Measurements from ENCODE around the gene PLPPR2. TPM values are rescaled to one million over a fixed set of nuclear protein-coding genes. Genes with fewer than 3 reads are reported as not detected.
"Not testable (repeated sequence)": the region's sequence is repeated elsewhere in the genome, so short reads cannot be mapped to it uniquely, and the experiment has no call there.

The PLPPR2 gene, protein sequence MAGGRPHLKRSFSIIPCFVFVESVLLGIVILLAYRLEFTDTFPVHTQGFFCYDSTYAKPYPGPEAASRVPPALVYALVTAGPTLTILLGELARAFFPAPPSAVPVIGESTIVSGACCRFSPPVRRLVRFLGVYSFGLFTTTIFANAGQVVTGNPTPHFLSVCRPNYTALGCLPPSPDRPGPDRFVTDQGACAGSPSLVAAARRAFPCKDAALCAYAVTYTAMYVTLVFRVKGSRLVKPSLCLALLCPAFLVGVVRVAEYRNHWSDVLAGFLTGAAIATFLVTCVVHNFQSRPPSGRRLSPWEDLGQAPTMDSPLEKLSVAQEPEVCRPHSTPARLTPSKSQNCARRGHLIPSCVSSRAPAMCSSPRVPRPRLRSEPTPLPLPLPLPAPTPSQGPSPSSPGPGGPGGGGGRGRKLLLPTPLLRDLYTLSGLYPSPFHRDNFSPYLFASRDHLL
- 10 to 100 TPM; 12.3 to 42.5 (median 31.5) TPM for total RNA-seq
- 10 to 100 TPM; 11.6 to 23.2 TPM for polyA plus RNA-seq
- long read RNA-seq, donor 1, partial matches to known transcripts = 29 of 39 reads
- long read RNA-seq, donor 1, other reads (novel, unspliced or antisense) = 7 of 39 reads
- long read RNA-seq, donor 2, partial matches to known transcripts = 0 of 3 reads
- long read RNA-seq, donor 2, other reads (novel, unspliced or antisense) = 0 of 3 reads
- long read RNA-seq, donor 3, transcript PLPPR2-201 (10 exons, 2,727 nt) = major isoform, 7 of 42 reads
- long read RNA-seq, donor 3, partial matches to known transcripts = 26 of 42 reads
- long read RNA-seq, donor 3, other reads (novel, unspliced or antisense) = 8 of 42 reads

DNA sequence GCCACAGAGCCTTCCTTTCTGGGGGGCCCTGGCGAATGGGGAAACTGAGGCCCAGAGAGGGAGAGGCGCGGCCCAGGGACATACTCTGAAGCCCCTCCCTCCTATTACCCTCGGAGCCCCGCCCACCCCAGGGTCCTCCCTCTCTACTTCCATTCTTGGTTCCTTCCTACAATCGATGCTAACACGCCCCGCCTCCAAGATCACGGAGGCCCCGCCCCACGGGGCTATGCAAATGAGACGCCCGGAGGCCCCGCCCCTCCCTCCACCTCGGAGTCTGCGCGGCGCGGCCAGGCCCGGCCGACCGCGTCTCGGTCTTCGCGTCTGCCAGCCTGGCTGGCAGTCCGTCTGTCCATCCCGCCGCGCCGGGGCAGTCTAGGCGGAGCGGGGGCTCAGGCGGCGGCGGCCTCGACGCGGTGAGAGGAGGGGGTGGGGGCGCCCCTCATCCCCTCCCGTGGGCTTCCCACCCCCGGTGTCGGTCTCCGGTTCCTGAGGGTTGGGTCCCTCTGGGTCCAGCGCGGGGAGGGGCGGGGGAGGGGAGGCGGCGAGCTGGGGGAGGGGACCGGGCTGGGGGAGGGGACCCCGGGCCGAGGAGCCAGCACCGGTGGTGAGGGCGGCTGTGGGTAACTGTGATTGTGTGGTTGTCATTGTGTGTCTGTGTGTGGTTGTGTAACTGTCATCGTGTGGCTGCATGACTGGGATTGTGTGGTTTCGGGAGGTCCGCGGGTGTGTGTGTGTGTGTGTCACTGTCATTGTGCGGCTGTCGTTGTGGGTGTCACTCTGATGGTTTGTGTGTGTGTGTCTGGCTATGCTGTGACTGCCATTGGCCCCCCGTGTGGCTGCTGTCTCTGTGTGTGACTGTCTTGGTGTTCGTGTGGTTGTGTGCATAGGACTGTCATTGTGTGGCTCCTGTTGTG is at the start of gene PLPPR2:
Gene PLPPR2, plus strand, starts transcription at position 273 of the 914 bp plus-strand sequence. CDS start 2,242 bp downstream, outside the sequence.
- H3K27ac ChIP-seq = peak within 1 kb of the TSS; percentile 51 to 70
- H3K4me3 ChIP-seq = peak within 1 kb of the TSS; percentile 84
- DNase-seq = peak; percentile 96 to 98 (median 97)
- no peaks in the 10 kb centered on the region for H3K36me3 ChIP-seq
- no peak for TF ChIP-seq EP300 (IDR thresholded peaks at IDR 0.05)
- peak; percentile 65 for TF ChIP-seq POLR2A (IDR thresholded peaks at IDR 0.05)
- WGBS, 3 donors = 1 to 4% (median 2%) methylated on average over 37 to 62 of the region's 62 CpGs
- peaks cover 9% of the 10 kb centered on the region for H3K4me1 ChIP-seq (ENCODE audit: insufficient read depth)
- H3K9me3 ChIP-seq = no peaks in the 10 kb centered on the region
- intact Hi-C loops (cut with DNase I) = no loop called here
- no peaks in the 10 kb centered on the region for H3K27me3 ChIP-seq

DNA sequence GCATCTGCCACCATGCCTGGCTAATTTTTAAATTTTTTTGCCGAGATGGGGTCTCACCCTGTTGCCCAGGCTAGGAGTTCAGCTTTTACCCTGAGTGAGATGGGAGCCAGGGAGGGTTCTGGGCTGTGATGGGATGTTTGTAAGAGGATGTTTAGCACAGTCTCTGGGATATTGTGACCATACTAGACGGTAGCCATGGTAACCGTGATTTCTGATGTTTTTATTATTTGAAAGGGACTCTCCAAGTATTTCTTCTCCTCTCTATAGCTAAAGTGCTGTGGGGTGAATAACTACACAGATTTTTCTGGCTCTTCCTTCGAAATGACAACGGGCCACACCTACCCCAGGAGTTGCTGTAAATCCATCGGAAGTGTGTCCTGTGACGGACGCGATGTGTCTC is 48.9 kb upstream of the PLPPR2 start:
- DNase-seq = no peak
- 64 to 83% (median 77%) methylated on average over 9 of the region's 9 CpGs for WGBS, 3 donors

GRCh38 chr19:11320278-11320995 is 34.8 kb upstream of the PLPPR2 start:
- H3K27ac ChIP-seq; H3K27me3 ChIP-seq; H3K9me3 ChIP-seq; DNase-seq; H3K4me1 ChIP-seq (ENCODE audit: insufficient read depth); H3K4me3 ChIP-seq; intact Hi-C loops (cut with DNase I); H3K36me3 ChIP-seq: not testable (repeated sequence)
- 82 to 85% (median 83%) methylated on average over 9 of the region's 9 CpGs for WGBS, 3 donors

More for the DNA sequence above, 48.9 kb upstream of the PLPPR2 start:
- intact Hi-C loops (cut with DNase I) = no loop called here
- no peaks in the 10 kb centered on the region for H3K4me1 ChIP-seq (ENCODE audit: insufficient read depth)
- H3K27me3 ChIP-seq = no peaks in the 10 kb centered on the region
- H3K27ac ChIP-seq = no peak overlapping the region
- H3K9me3 ChIP-seq = no peaks in the 10 kb centered on the region
- no peak overlapping the region for H3K4me3 ChIP-seq
- no peaks in the 10 kb centered on the region for H3K36me3 ChIP-seq
- TF ChIP-seq, protein P1, sequence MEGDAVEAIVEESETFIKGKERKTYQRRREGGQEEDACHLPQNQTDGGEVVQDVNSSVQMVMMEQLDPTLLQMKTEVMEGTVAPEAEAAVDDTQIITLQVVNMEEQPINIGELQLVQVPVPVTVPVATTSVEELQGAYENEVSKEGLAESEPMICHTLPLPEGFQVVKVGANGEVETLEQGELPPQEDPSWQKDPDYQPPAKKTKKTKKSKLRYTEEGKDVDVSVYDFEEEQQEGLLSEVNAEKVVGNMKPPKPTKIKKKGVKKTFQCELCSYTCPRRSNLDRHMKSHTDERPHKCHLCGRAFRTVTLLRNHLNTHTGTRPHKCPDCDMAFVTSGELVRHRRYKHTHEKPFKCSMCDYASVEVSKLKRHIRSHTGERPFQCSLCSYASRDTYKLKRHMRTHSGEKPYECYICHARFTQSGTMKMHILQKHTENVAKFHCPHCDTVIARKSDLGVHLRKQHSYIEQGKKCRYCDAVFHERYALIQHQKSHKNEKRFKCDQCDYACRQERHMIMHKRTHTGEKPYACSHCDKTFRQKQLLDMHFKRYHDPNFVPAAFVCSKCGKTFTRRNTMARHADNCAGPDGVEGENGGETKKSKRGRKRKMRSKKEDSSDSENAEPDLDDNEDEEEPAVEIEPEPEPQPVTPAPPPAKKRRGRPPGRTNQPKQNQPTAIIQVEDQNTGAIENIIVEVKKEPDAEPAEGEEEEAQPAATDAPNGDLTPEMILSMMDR (IDR thresholded peaks at IDR 0.05) = no peak
- TF ChIP-seq POLR2A (IDR thresholded peaks at IDR 0.05) (no peak), EP300 (IDR thresholded peaks at IDR 0.05) (no peak)

- TF ChIP-seq, protein P1 (IDR thresholded peaks at IDR 0.05) = no peak
- no peak for TF ChIP-seq POLR2A (IDR thresholded peaks at IDR 0.05)
- no peak for TF ChIP-seq EP300 (IDR thresholded peaks at IDR 0.05)
- no peaks in the 10 kb centered on the region for H3K9me3 ChIP-seq
- intact Hi-C loops (cut with DNase I) = no loop called here
- H3K4me1 ChIP-seq (ENCODE audit: insufficient read depth) = peaks cover 10% of the 10 kb centered on the region
- WGBS, 3 donors = 73 to 79% (median 75%) methylated on average over 14 of the region's 14 CpGs
- H3K36me3 ChIP-seq = no peaks in the 10 kb centered on the region
- no peak overlapping the region for H3K4me3 ChIP-seq
- no peak overlapping the region for H3K27ac ChIP-seq
- no peak for DNase-seq
- H3K27me3 ChIP-seq = no peaks in the 10 kb centered on the region
Observed at GRCh38 chr19:11321191-11322126, 33.8 kb upstream of the PLPPR2 start.

Measured in ovary (tissue), 10 donors.